NCI-H1092 treated with DMSO at 0.1 percent for 48 hours (cell line): ENCODE results near the gene RTN4R.

ENCODE experiments used
- DNase-seq: peaks from one replicate; lab custom pipeline; 2025; lab: John Stamatoyannopoulos, UW

Gene RTN4R

DNA sequence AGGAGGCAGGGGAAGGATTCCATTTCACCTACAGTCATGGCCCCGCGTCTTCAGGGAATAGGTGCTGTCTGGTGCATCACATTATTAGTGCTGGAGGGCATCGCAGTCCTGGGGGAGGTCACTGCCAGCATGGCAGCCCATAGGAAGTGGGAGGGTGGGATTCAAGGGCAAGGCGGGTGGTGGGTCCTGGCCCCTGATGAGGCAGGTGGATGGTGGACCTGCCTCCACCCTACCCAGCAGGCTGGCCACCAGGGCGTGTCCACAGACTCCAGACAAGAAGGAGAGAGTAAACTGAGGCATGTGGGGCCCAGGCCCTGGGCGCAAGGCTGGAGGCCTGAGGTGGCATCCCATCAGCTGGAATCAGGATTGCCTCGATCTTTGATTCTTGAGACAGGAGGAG, 53.3 kb downstream of the RTN4R start:
- no peak for DNase-seq

GRCh38 chr22:20213833-20214708, 54.0 kb downstream of the RTN4R start:
- no peak for DNase-seq

DNA sequence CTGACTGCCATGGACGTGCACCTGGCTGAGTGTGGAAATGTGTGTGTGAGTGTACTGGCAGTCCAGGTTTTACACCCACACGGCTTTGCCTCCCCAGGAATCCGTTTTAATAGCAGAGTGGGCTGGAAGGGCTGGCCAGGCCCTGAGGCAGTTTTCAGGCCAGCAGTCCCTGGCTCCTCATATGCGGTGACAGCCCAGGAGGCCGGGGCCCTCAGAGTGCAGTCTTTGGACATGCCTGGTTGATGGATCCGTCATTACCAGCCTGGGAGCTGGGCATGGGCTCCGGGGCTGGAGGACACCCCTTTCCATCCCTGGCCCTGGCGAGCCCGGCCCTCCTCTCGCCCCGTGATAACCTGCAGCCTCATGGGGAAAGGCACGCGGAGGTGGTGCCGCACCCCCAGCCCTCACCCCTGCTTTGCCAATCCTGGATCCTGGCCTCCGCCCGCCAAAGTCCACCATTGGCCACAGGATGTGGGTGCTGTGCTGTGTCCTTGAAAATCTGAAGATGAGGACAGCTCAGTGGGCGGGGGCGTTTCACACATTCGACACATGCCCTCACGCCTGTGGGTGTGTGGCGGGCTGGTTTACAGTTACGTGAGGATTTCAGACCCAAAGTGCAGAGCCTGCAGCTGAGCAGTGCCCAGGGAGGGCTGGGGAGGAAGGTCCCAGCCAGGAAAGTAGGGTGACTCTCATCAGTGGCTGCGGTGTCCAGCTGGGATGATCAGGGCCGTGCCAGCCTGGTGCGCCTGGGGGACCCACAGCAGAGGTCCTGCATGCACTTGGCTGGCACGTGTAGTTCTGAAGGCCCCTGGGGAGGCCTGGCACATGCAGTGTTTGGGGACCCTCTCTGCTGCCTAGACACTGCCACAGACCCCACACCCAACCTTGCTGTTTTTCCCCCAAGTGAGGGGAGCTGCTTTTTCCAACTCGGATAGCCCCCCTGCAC, 55.1 kb downstream of the RTN4R start:
- no peak for DNase-seq

DNA sequence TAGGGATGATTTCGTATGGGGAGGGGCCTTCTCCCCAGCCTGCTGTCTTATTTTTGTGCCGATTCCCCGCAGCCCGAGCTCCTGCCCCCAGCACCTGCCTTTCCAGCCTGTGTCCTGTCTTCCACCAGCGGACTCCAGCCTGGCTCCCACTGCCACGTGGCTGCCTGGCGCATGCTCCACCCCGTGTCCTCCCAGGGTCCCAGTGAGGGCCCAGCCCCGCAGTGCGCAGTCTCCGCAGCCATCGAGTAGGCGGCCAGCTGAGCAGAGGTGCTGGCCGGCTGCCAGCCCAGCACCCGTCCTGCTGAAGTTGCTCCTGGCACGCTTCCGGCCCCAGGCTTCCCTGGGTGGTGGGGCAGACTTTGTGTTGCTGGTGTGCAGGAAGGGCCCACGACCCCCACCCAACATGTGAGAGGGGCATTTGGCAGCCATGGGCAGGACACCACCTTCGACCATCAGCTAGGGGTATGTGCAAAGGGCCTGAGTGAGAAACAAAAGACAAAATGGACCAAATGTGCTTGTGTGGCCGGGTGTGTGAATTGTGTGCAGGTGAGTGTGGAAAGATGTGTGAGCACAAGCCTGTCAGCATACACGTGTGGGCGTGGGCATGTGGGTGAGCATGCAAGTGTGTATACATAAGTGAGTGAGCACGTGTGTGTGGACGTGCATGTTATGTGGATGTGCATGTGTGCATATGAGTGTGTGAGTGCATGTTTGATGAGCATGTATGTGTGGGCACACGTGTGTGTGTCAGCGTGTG, 55.9 kb downstream of the RTN4R start:
- peak; percentile 75 for DNase-seq

DNA sequence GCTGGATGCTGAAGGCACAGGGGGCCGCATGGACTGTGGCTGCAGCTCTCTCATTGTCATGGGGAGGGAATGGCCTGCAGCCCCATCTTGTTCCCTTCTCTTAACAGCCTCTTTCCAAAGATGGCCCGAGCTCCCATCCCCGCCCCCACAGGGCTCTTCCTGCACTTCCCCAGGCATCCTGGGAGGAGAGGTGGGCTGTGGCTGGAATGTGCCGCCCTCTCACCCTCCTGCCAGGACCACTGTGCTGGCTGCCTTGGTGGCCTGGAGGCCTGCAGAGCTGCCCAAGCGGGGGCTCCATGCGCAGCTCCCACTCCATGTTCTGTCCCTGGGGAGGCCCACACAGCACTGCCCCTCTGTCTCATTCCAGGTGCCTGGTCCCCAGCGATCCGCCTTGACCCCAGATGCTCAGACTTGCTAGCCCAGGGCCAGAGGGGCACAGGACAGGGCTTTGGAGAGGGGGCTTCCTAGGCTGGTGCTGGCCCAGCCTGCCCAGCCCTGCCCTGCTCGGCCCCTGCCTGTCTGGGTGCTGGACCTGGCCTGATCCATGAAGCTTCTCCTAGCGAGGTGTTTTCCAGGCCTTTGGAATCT, 56.6 kb downstream of the RTN4R start:
- DNase-seq = no peak

DNA sequence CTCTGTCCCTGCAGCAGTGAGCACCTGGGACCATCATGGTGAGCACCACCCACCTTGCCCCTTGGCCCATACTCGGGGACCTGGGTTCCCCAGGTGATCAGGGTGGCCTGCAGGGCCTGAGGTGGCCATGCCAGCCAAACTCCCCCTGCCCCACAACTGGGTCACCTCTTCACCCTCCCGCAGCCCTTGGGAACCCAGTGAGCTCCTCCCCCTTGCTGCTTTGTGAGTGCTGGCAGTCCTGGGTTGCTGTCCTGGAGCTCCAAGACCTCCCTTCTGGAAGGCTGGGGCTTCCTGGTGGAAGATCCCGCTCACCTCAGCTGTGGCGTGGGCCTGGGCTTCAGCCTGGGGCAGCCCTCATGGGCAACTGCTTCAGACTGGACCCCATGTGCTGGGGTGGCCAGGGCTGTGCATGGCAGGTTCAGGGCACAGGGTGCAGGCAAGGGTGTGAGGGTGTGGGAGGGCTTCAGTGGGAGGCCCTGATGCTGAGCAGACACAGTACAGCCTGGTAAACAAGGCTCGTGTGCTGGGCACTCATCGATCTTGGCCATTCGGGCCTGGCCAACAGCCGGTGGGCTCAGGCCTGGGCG, 57.6 kb downstream of the RTN4R start:
- no peak for DNase-seq

GRCh38 chr22:20209761-20210250, 58.3 kb downstream of the RTN4R start:
- no peak for DNase-seq

GRCh38 chr22:20208713-20209310, 59.3 kb downstream of the RTN4R start:
- DNase-seq = no peak

GRCh38 chr22:20207277-20208025, 60.7 kb downstream of the RTN4R start:
- DNase-seq = no peak

DNA sequence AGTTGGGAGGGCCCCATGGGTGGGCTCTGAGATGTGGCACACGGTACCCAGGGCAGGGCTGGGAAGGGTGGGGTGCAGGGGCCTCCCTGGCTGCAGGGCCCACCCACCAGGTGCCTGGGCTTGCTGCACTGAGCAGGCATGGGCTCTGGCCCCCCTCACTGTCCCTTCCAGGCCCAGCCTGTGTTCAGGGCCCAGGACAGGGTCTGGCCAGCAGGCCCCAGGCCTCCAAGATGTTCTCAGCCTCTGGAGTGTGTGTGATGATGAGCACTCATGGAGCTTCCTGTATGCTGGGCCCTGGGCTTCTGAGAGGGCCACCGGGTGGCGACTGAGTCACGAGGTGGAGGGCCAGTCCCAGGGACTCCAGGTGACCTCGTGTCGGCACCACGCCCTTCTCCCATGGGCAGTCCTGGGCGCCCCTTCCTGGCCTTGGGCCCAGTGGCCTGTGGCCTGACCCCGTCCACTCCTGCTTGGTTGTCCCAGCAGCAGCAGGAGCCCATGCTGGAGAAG, 61.4 kb downstream of the RTN4R start:
- no peak for DNase-seq

DNA sequence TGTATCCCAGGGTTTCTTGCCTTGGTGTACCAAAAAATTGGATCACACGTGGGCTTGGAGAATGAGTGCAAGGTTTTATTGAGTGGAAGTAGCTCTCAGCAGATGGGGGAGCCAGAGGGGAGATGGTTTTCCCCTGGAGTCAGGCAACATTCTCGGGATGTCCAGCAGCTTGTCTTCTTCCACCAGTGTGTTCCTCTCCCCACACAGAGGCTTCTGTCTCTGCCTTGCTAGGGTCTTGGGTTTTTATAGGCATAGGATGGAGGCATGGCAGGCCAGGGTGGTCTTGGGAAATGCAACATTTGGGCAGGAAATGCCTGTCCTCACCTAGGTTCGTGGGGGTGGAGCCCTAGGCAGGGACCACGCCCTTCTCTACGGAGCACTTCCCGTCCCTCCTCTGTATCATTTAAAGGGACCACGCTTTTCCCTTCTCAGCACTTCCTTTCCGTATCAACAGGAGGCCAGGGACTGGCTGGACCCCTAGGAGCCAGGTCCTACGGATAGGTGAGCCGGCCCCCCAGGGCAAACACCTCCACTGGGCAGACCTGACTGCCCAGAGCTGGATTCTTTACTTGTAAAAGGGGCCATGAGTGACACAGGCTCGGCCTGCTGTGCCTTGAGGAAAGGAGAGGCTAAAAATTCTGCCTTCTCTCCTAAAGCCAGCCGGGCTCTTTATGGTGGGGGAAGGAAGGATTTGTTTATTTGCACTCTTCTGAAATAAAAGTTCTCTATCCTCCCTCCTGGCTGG, 62.0 kb downstream of the RTN4R start:
- no peak for DNase-seq

GRCh38 chr22:20205464-20205963, 62.6 kb downstream of the RTN4R start:
- DNase-seq = no peak

DNA sequence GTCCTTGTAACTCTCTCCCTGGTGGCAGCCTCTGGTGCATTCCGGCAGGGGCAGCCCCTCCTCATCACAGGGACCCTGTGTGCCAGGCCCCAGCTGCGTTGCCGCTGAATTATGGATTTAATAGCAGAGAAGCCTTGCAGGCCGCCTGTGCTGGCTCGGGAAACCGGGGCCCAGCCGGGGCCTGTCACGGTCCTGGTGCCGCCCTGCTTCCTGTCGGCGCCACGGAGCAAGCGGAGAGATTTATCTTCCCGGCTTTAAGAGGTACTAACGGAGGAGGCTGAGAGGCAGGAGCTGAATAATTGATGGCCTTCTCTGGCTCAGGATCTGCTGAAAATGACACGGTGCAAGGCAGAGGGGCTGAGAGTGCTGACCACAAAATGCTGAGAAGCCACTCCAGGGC, 63.3 kb downstream of the RTN4R start:
- no peak for DNase-seq

DNA sequence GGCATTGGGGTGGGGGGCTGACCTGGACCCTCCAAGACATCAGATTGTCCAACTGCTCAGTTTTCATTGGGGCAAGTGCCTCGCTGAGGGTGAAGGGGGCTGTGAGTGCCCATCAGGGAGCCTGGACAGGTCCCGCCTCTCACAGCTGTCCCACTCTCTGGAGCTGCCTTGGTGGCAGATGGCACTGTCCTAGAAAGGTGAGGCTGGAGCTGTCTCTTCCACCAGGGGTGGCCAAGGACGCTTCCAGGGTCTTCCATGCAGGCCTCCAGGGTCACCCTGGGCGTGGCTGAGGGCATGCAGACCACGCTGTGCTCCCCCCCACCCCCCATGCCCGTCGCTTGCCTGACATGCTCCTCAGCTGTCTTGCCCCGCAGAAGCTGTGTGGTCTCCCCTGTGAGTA, 63.8 kb downstream of the RTN4R start:
- no peak for DNase-seq

- DNase-seq = no peak
Measured at GRCh38 chr22:20203552-20204201, 64.4 kb downstream of the RTN4R start.

DNA sequence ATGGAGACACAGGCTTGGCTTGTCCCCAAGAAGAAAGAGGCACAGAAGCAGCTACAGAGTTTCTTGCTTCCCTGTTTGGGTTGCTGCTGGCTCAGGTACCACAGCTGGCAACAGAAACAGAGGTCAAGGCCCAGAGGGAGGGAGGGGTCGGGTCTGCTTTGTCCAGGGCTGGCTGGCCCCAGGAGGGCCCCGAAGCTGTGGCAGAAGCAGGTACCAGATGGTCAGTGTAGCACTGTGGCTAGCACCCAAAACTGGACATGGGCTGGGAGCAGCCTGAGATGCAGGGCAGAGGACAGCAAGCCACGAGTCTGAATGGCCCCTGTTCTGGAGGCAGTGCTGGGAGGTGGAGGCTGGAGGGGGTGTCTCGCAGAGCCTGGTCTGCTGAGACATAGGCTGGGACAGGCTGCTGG, 65.0 kb downstream of the RTN4R start:
- DNase-seq = no peak

DNA sequence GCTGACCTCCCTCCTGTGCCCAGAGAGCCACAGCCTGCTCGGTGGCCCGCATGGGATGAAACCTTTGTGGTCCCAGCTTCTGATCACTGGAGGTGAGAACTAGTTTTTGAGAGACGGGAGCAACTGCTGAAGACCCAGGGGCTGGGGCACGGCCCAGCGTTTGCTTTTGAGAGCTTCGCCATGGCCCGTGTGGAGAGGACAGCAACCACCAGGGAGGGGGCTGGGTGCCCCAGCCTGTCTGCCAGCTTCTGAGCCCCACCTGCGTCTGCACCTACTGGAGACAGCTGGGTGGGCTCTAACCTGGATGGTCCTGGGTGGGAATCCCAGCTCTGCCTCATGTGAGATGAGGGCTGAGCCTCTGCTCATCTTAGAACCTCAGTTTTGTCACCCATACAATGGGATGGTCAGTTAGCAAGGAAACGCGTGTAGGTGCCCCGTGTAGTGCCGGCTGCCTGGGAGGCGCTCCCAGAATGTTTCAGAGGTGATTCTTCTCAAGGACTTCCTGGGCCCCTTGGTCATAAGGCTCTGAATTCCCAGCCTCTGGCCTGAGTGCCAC, 66.2 kb downstream of the RTN4R start:
- no peak for DNase-seq

DNA sequence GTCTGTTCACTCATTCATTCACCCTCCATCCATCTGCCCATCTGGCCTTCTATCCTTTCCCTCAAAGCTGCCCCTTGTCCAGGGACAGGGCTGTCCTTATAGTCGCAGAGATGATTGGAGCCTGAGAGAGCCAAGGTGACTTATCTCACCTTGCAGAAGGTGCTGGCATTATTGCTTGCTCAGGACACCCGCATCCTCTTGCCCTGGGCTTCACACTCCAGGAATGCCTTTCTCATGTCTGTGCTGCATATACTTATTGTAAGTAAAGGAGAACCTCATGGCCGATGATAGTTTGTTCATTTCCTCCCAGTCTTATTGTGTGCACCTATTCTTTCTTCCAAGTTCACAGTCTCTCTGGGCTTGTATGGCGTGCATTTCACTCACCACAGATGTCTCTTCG, 68.2 kb downstream of the RTN4R start:
- DNase-seq = no peak
